ENCODE results near the gene TNS3. TPM values are rescaled to one million over a fixed set of nuclear protein-coding genes. Genes with fewer than 3 reads are reported as not detected.

Gene TNS3
- total and polyA plus RNA-seq, 2 donors (not counting 3 experiments of a cell fraction or from before 2014, with no cell fraction given): 10.4 to 45.1 TPM

DNA sequence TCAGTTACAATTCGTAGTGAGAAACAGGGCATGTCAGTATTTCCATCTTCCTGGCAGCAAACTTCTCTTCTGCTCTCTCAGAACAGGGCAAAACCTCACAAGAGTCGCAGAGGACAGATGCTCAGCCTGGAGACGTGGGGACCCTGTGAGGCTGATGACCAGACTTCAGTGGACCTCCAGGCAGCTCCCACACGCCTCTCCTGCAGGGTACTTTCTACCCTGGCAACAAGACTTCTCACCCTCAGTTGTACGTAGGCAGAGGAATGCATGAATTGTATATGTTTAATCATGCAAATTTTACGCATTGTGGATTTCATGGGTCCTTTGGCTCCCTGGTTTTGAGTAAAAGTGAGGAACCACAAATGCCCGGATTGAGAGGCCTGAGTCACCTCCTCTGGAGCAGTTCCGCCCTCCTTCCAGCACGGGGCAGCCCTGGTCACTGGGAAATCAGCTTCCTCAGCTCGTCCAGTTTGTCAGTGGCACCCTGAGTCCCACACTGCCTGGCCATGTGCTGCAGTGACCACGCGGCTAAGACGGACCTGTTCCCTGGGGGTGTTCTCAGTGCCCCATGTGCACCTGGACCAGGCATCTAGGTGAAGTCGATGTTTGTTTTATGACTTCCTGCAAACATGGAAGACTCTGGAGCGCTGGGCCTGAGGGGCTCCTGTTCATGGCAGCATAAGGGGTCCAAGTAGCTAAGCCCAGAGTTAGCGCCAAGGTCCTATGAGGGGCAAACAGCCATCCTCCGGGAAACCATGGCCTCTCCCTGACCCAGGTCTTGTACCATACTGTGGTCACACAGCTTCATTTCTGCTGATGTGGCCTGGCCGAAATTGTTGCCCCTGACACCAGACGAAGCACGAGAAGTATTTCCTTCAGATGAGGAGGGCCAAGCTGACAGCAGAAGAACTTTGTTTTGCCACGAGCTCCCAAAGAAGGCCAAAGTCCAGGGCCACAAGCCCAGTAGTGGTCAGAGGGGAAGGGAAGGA is 165.1 kb downstream of the TNS3 start:
- FAIRE-seq: no peak
- no peak for DNase-seq (ENCODE audit: low read depth, low spot score)
- Histone ChIP-seq H3K9me1 (replicated peaks; ENCODE audit: control insufficient read depth, extremely low read depth, insufficient read depth, low read length) (no peaks in the 10 kb centered on the region), H3K79me2 (ENCODE audit: control insufficient read depth, insufficient read depth, low read length) (no peaks in the 10 kb centered on the region), H3K9me3 (replicated peaks; ENCODE audit: control insufficient read depth, insufficient read depth, low read length) (no peaks in the 10 kb centered on the region), H3K4me3 (replicated peaks in 1 of 3; ENCODE audit: insufficient read depth in 1 of 3, low read depth in 1 of 3, low read length in 3 of 3) (no peak overlapping the region), H3K4me2 (ENCODE audit: insufficient read depth, low read length) (no peak overlapping the region), H2AFZ (ENCODE audit: low read depth, low read length) (no peak overlapping the region), H3K4me1 (ENCODE audit: control insufficient read depth, extremely low read depth, insufficient read depth, low read length) (no peaks in the 10 kb centered on the region), H3K27ac (ENCODE audit: insufficient read depth, low read depth, low read length) (no peak overlapping the region), H3K27me3 (ENCODE audit: control insufficient read depth in 2 of 2, insufficient read depth in 2 of 2, low read length in 2 of 2) (no peaks in the 10 kb centered on the region), H4K20me1 (replicated peaks; ENCODE audit: control insufficient read depth, extremely low read depth, insufficient read depth, low read length) (no peaks in the 10 kb centered on the region), H3K9ac (replicated peaks; ENCODE audit: extremely low read depth, insufficient read depth, low read length) (no peak overlapping the region), H3K36me3 (ENCODE audit: control insufficient read depth in 2 of 2, extremely low read depth in 1 of 2, insufficient read depth in 2 of 2, low read length in 2 of 2) (no peaks in the 10 kb centered on the region)
- no TSS peak for BruUV-seq (replicated peaks)
- TF ChIP-seq POLR2A (IDR thresholded peaks at IDR 0.05; ENCODE audit: low read depth, low read length) (no peak), EZH2 (IDR thresholded peaks at IDR 0.05; ENCODE audit: borderline replicate concordance, low read depth, low read length, severe bottlenecking) (no peak), POLR2AphosphoS5 (IDR thresholded peaks at IDR 0.05; ENCODE audit: insufficient read depth, low read depth, low read length) (no peak), GATA2 (IDR thresholded peaks at IDR 0.05; ENCODE audit: insufficient read depth, insufficient read length, low read depth, low read length) (no peak), JUN (IDR thresholded peaks at IDR 0.05; ENCODE audit: borderline replicate concordance, insufficient read depth, insufficient read length, low read depth) (no peak), MYC (IDR thresholded peaks at IDR 0.05; ENCODE audit: low read depth, low read length) (no peak)
- TF ChIP-seq, protein P1, sequence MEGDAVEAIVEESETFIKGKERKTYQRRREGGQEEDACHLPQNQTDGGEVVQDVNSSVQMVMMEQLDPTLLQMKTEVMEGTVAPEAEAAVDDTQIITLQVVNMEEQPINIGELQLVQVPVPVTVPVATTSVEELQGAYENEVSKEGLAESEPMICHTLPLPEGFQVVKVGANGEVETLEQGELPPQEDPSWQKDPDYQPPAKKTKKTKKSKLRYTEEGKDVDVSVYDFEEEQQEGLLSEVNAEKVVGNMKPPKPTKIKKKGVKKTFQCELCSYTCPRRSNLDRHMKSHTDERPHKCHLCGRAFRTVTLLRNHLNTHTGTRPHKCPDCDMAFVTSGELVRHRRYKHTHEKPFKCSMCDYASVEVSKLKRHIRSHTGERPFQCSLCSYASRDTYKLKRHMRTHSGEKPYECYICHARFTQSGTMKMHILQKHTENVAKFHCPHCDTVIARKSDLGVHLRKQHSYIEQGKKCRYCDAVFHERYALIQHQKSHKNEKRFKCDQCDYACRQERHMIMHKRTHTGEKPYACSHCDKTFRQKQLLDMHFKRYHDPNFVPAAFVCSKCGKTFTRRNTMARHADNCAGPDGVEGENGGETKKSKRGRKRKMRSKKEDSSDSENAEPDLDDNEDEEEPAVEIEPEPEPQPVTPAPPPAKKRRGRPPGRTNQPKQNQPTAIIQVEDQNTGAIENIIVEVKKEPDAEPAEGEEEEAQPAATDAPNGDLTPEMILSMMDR (IDR thresholded peaks at IDR 0.05; ENCODE audit: extremely low read depth in 1 of 2, insufficient read depth in 1 of 2, low read depth in 1 of 2, low read length in 2 of 2): no peak
- TF ChIP-seq, protein P2, sequence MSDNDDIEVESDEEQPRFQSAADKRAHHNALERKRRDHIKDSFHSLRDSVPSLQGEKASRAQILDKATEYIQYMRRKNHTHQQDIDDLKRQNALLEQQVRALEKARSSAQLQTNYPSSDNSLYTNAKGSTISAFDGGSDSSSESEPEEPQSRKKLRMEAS (IDR thresholded peaks at IDR 0.05; ENCODE audit: insufficient read depth, insufficient read length): no peak
- dilution Hi-C loops (cut with MboI; ENCODE audit: extremely low pct_ligation_motif_present, low sequenced_read_pairs): no loop called here
- POLR2A ChIA-PET: no interaction called here
- CTCF ChIA-PET: interaction anchor here (1.1 to 1.3 kb wide), 3 partner anchors 19 to 151 kb away, joined by 3 to 5 read pairs (median 3); no protein-coding TSS in a partner anchor
- intact Hi-C loops (cut with micrococcal nuclease): no loop called here

All from endothelial cell of umbilical vein (primary cell).